ENCODE data around the gene DPP6. TPM values are rescaled to one million over a fixed set of nuclear protein-coding genes. Genes with fewer than 3 reads are reported as not detected.
"Not testable (repeated sequence)": the region's sequence is repeated elsewhere in the genome, so short reads cannot be mapped to it uniquely, and the experiment has no call there.

The DPP6 gene
- polyA plus RNA-seq, 1 donor (not counting 4 experiments of a cell fraction or from before 2014, with no cell fraction given), result not detected

DNA sequence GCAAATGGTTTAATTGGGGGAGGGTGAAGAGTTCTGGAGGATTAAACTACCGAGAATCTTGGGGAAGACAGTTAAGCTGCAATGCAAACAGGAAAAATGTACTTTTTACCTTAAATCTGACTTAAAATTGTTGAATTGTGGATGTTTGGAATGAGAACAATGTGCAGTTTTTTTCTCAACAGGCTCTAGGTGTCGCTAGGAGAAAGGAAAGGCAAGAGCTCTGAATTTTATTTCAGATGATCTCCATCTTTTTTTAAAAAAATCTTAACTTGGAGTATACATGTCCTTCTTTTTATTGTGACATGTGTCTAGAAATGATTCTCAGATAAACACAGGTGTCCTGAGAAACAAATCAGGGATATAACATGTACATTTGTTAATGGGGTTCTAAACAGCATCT, 2.5 kb downstream of the DPP6 start:
- H3K9ac ChIP-seq (ENCODE audit: control insufficient read depth, extremely low read depth, insufficient read depth, low read length); H3K4me2 ChIP-seq (ENCODE audit: control insufficient read depth, extremely low read depth, insufficient read depth, low read depth, low read length); dilution Hi-C loops (cut with MboI; ENCODE audit: extremely low pct_ligation_motif_present, low sequenced_read_pairs); H3K27me3 ChIP-seq (ENCODE audit: control insufficient read depth, extremely low read depth, insufficient read depth, low read length); H3K9me3 ChIP-seq (ENCODE audit: control insufficient read depth, low read depth, low read length); H3K36me3 ChIP-seq (ENCODE audit: control insufficient read depth in 2 of 2, extremely low read depth in 1 of 2, insufficient read depth in 2 of 2, low read length in 2 of 2); H3K79me2 ChIP-seq (ENCODE audit: control insufficient read depth, insufficient read depth, low read length); H4K20me1 ChIP-seq (ENCODE audit: control insufficient read depth, extremely low read depth, insufficient read depth, low read length); H3K4me3 ChIP-seq (ENCODE audit: control insufficient read depth in 2 of 3, extremely low read depth in 1 of 3, insufficient read depth in 2 of 3, low read depth in 1 of 3, low read length in 3 of 3); H3K27ac ChIP-seq (ENCODE audit: control insufficient read depth, insufficient read depth, low read length); FAIRE-seq; DNase-seq (ENCODE audit: low read depth, low spot score); H3K4me1 ChIP-seq (ENCODE audit: control insufficient read depth, extremely low read depth, insufficient read depth, low read length); H2AFZ ChIP-seq (ENCODE audit: control insufficient read depth, low read length); H3K9me1 ChIP-seq (ENCODE audit: control insufficient read depth, extremely low read depth, insufficient read depth, low read length): not testable (repeated sequence)

DNA sequence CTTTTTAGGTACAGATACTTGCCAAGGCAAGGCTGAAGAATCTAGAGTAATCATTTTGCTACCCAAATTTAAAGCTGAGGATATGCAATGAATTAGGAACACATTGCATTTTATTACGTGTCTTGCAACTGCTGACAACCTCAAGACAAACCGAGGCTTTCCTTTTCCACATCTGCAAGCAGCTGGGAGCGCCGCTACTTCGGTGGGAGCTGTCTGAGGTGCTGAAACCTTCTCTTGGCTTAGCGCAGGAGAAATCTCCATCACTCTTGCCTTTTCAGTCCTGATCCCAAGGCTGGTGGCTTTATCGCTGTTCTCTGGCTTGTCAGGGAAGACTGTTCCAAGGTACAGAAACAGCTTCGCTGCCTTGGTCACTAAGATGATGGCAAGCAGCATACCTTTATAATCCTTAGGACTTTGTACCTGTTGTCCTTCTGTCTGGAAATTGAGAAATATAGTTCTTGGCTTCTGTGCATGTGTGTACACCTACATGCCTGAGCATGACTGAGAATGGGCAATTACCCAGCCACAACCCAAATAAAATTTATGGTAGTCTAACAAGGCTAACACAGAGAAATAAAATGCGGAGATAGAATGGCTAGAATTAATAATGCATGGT, 3.4 kb downstream of the DPP6 start:
- H3K4me3 ChIP-seq (ENCODE audit: control insufficient read depth in 2 of 3, extremely low read depth in 1 of 3, insufficient read depth in 2 of 3, low read depth in 1 of 3, low read length in 3 of 3); H3K9ac ChIP-seq (ENCODE audit: control insufficient read depth, extremely low read depth, insufficient read depth, low read length); H2AFZ ChIP-seq (ENCODE audit: control insufficient read depth, low read length); H3K36me3 ChIP-seq (ENCODE audit: control insufficient read depth in 2 of 2, extremely low read depth in 1 of 2, insufficient read depth in 2 of 2, low read length in 2 of 2); H3K4me1 ChIP-seq (ENCODE audit: control insufficient read depth, extremely low read depth, insufficient read depth, low read length); H3K9me3 ChIP-seq (ENCODE audit: control insufficient read depth, low read depth, low read length); H4K20me1 ChIP-seq (ENCODE audit: control insufficient read depth, extremely low read depth, insufficient read depth, low read length); H3K27me3 ChIP-seq (ENCODE audit: control insufficient read depth, extremely low read depth, insufficient read depth, low read length); H3K4me2 ChIP-seq (ENCODE audit: control insufficient read depth, extremely low read depth, insufficient read depth, low read depth, low read length); H3K79me2 ChIP-seq (ENCODE audit: control insufficient read depth, insufficient read depth, low read length); DNase-seq (ENCODE audit: low read depth, low spot score); H3K27ac ChIP-seq (ENCODE audit: control insufficient read depth, insufficient read depth, low read length); dilution Hi-C loops (cut with MboI; ENCODE audit: extremely low pct_ligation_motif_present, low sequenced_read_pairs); H3K9me1 ChIP-seq (ENCODE audit: control insufficient read depth, extremely low read depth, insufficient read depth, low read length): not testable (repeated sequence)
- peak; percentile 90 for FAIRE-seq

DNA sequence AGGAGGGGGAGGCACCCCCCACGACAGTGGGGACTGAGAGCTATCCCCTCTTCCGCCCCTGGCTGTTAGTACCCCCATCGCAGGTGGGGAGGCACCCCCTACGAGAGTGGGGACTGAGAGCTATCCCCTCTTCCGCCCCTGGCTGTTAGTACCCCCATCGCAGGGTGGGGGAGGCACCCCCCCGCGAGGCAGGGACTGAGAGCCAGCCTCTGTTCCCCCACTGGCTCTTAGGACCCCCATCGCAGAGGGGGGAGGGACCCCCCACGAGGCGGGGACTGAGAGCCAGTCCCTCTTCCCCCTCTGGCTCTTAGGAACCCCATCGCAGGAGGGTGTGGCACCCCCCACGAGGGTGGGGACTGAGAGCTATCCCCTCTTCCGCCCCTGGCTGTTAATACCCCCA, 6.6 kb downstream of the DPP6 start:
- H2AFZ ChIP-seq (ENCODE audit: control insufficient read depth, low read length); H3K79me2 ChIP-seq (ENCODE audit: control insufficient read depth, insufficient read depth, low read length); H3K9me3 ChIP-seq (ENCODE audit: control insufficient read depth, low read depth, low read length); FAIRE-seq; H3K36me3 ChIP-seq (ENCODE audit: control insufficient read depth in 2 of 2, extremely low read depth in 1 of 2, insufficient read depth in 2 of 2, low read length in 2 of 2); H3K27me3 ChIP-seq (ENCODE audit: control insufficient read depth, extremely low read depth, insufficient read depth, low read length); H3K27ac ChIP-seq (ENCODE audit: control insufficient read depth, insufficient read depth, low read length); H3K9ac ChIP-seq (ENCODE audit: control insufficient read depth, extremely low read depth, insufficient read depth, low read length); H3K9me1 ChIP-seq (ENCODE audit: control insufficient read depth, extremely low read depth, insufficient read depth, low read length); dilution Hi-C loops (cut with MboI; ENCODE audit: extremely low pct_ligation_motif_present, low sequenced_read_pairs); H4K20me1 ChIP-seq (ENCODE audit: control insufficient read depth, extremely low read depth, insufficient read depth, low read length); H3K4me2 ChIP-seq (ENCODE audit: control insufficient read depth, extremely low read depth, insufficient read depth, low read depth, low read length); H3K4me1 ChIP-seq (ENCODE audit: control insufficient read depth, extremely low read depth, insufficient read depth, low read length); H3K4me3 ChIP-seq (ENCODE audit: control insufficient read depth in 2 of 3, extremely low read depth in 1 of 3, insufficient read depth in 2 of 3, low read depth in 1 of 3, low read length in 3 of 3); DNase-seq (ENCODE audit: low read depth, low spot score): not testable (repeated sequence)

DNA sequence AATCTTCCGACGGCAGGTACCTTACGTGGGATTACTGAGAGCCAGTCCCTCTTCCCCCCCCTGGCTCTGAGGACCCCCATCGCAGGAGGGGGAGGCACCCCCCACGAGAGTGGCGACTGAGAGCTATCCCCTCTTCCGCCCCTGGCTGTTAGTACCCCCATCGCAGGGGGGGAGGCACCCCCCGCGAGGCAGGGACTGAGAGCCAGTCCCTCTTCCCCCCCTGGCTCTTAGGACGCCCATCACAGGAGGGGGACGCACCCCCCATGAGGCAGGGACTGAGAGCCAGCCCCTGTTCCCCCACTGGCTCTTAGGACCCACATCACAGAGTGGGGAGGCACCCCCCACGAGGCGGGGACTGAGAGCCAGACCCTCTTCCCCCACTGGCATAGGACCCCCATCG, 8.4 kb downstream of the DPP6 start:
- H3K36me3 ChIP-seq (ENCODE audit: control insufficient read depth in 2 of 2, extremely low read depth in 1 of 2, insufficient read depth in 2 of 2, low read length in 2 of 2); DNase-seq (ENCODE audit: low read depth, low spot score); H3K4me2 ChIP-seq (ENCODE audit: control insufficient read depth, extremely low read depth, insufficient read depth, low read depth, low read length); H3K27me3 ChIP-seq (ENCODE audit: control insufficient read depth, extremely low read depth, insufficient read depth, low read length); H3K9me1 ChIP-seq (ENCODE audit: control insufficient read depth, extremely low read depth, insufficient read depth, low read length); dilution Hi-C loops (cut with MboI; ENCODE audit: extremely low pct_ligation_motif_present, low sequenced_read_pairs); H3K9ac ChIP-seq (ENCODE audit: control insufficient read depth, extremely low read depth, insufficient read depth, low read length); H3K4me3 ChIP-seq (ENCODE audit: control insufficient read depth in 2 of 3, extremely low read depth in 1 of 3, insufficient read depth in 2 of 3, low read depth in 1 of 3, low read length in 3 of 3); FAIRE-seq; H3K9me3 ChIP-seq (ENCODE audit: control insufficient read depth, low read depth, low read length); H4K20me1 ChIP-seq (ENCODE audit: control insufficient read depth, extremely low read depth, insufficient read depth, low read length); H3K79me2 ChIP-seq (ENCODE audit: control insufficient read depth, insufficient read depth, low read length); H3K27ac ChIP-seq (ENCODE audit: control insufficient read depth, insufficient read depth, low read length); H3K4me1 ChIP-seq (ENCODE audit: control insufficient read depth, extremely low read depth, insufficient read depth, low read length); H2AFZ ChIP-seq (ENCODE audit: control insufficient read depth, low read length): not testable (repeated sequence)

DNA sequence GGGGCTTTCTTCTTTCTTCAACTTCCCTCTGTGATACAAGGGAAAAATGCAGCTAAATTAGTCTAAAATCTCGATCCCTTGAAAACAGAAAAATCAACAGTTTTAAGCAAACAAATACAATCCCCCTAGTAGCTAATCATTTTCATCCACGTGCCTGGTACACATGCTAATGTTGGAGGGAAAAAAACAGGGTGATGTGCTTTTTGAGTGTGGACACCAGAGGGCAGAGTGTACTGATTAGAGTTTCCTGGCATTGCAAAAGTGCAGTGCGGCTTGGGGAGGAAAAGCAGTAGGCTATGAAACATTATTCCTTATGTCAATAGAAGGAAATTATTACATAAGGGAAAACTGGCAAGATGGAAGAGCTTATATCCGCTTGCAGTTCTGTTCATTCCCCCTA, 19.6 kb downstream of the DPP6 start:
- FAIRE-seq; H3K4me1 ChIP-seq (ENCODE audit: control insufficient read depth, extremely low read depth, insufficient read depth, low read length); H3K9ac ChIP-seq (ENCODE audit: control insufficient read depth, extremely low read depth, insufficient read depth, low read length); H4K20me1 ChIP-seq (ENCODE audit: control insufficient read depth, extremely low read depth, insufficient read depth, low read length); H3K9me1 ChIP-seq (ENCODE audit: control insufficient read depth, extremely low read depth, insufficient read depth, low read length); H3K27me3 ChIP-seq (ENCODE audit: control insufficient read depth, extremely low read depth, insufficient read depth, low read length); H3K27ac ChIP-seq (ENCODE audit: control insufficient read depth, insufficient read depth, low read length); dilution Hi-C loops (cut with MboI; ENCODE audit: extremely low pct_ligation_motif_present, low sequenced_read_pairs); H3K9me3 ChIP-seq (ENCODE audit: control insufficient read depth, low read depth, low read length); H3K4me3 ChIP-seq (ENCODE audit: control insufficient read depth in 2 of 3, extremely low read depth in 1 of 3, insufficient read depth in 2 of 3, low read depth in 1 of 3, low read length in 3 of 3); DNase-seq (ENCODE audit: low read depth, low spot score); H3K79me2 ChIP-seq (ENCODE audit: control insufficient read depth, insufficient read depth, low read length); H2AFZ ChIP-seq (ENCODE audit: control insufficient read depth, low read length); H3K36me3 ChIP-seq (ENCODE audit: control insufficient read depth in 2 of 2, extremely low read depth in 1 of 2, insufficient read depth in 2 of 2, low read length in 2 of 2); H3K4me2 ChIP-seq (ENCODE audit: control insufficient read depth, extremely low read depth, insufficient read depth, low read depth, low read length): not testable (repeated sequence)

All from keratinocyte (primary cell).